Activated naive CD8-positive, alpha-beta T cell treated with anti-CD3 and anti-CD28 coated beads, Interleukin-2, amount 50 U/mL, for 24 hours (primary cell): ENCODE measurements around the gene RAPSN.

Source experiments
- ATAC-seq: fragments of 150-1000 bp; cut with Tn5 transposase; one replicate; pipeline ENCODE4 v1.10.0; 2021
- DNase-seq: peaks from one replicate; pipeline ENCODE4 v3.0.0; 2021
- H3K27ac Mint-ChIP-seq: one replicate; pipeline ENCODE4 v1.8.0; 2021; ENCODE audit warnings: mild to moderate bottlenecking, mixed read lengths
- H3K27me3 Mint-ChIP-seq: one replicate; pipeline ENCODE4 v1.8.0; 2021; ENCODE audit warnings: mixed read lengths
- H3K36me3 Mint-ChIP-seq: one replicate; pipeline ENCODE4 v1.8.0; 2021; ENCODE audit warnings: low read depth, mixed read lengths
- H3K4me1 Mint-ChIP-seq: one replicate; pipeline ENCODE4 v1.8.0; 2021; ENCODE audit warnings: mixed read lengths
- H3K4me3 Mint-ChIP-seq: one replicate; pipeline ENCODE4 v1.8.0; 2021; ENCODE audit warnings: mild to moderate bottlenecking, moderate library complexity, mixed read lengths
- H3K9me3 Mint-ChIP-seq: one replicate; pipeline ENCODE4 v1.8.0; 2021; ENCODE audit warnings: mixed read lengths

The RAPSN gene

GRCh38 chr11:47447906-47448305, 1.0 kb downstream of the RAPSN start:
- no peaks in the 10 kb centered on the region for H3K36me3 Mint-ChIP-seq
- H3K4me1 Mint-ChIP-seq, result no peaks in the 10 kb centered on the region
- ATAC-seq (no peak), DNase-seq (no peak)
- H3K27me3 Mint-ChIP-seq, result no peaks in the 10 kb centered on the region
- H3K4me3 Mint-ChIP-seq, result no peak overlapping the region
- no peak overlapping the region for H3K27ac Mint-ChIP-seq
- H3K9me3 Mint-ChIP-seq, result no peaks in the 10 kb centered on the region

- Mint-ChIP-seq H3K27ac (no peak overlapping the region), H3K4me3 (no peak overlapping the region), H3K36me3 (no peaks in the 10 kb centered on the region), H3K9me3 (no peaks in the 10 kb centered on the region), H3K27me3 (no peaks in the 10 kb centered on the region), H3K4me1 (no peaks in the 10 kb centered on the region)
- no peak for ATAC-seq
- DNase-seq, result no peak
Measured at GRCh38 chr11:47446833-47447232, 2.1 kb downstream of the RAPSN start.

DNA sequence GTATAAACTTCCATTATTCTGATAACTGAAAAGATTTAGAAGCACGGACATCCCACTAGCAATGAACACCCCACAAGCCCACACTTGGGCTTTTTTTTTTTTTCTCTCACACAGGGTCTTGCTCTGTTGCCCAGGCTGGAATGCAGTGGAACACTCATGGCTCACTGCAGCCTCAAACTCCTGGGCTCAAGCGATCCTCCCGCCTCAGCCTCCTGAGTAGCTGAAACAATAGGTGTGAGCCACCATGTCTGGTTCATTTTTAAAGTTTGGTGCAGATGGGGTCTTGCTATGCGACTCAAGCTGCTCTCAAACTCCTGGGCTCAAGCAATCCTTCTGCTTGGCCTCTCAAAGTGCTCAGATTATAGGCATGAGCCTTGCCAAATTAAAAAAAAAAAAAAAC, 3.1 kb downstream of the RAPSN start:
- no peak overlapping the region for H3K4me3 Mint-ChIP-seq
- H3K9me3 Mint-ChIP-seq, result no peaks in the 10 kb centered on the region
- no peaks in the 10 kb centered on the region for H3K4me1 Mint-ChIP-seq
- ATAC-seq (no peak), DNase-seq (no peak)
- H3K36me3 Mint-ChIP-seq, result no peaks in the 10 kb centered on the region
- H3K27me3 Mint-ChIP-seq, result no peaks in the 10 kb centered on the region
- H3K27ac Mint-ChIP-seq, result no peak overlapping the region

DNA sequence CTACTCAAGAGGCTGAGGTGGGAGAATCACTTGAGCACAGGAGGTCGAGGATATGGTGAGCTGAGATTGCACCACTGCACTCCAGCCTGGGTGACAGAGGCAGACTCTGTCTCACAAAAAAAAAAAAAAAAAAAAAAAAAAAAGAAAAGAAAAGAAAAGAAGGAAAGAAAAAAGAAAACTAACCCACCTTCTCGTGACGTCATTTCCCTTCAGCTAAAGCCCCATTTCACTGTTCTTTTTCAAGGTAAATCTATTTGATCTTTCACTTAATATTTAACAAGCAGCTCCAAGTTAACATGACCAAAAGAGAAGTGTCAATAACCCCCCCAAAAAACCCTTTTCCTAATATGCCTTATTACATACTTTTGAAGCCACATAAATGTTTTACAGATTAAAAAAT, 5.1 kb downstream of the RAPSN start:
- no peaks in the 10 kb centered on the region for H3K36me3 Mint-ChIP-seq
- no peak overlapping the region for H3K27ac Mint-ChIP-seq
- H3K4me1 Mint-ChIP-seq, result no peaks in the 10 kb centered on the region
- DNase-seq, result no peak
- no peaks in the 10 kb centered on the region for H3K27me3 Mint-ChIP-seq
- H3K9me3 Mint-ChIP-seq, result no peaks in the 10 kb centered on the region
- H3K4me3 Mint-ChIP-seq, result no peak overlapping the region
- no peak for ATAC-seq

- no peak overlapping the region for H3K4me3 Mint-ChIP-seq
- no peak for ATAC-seq
Measured at GRCh38 chr11:47443028-47443700, 5.8 kb downstream of the RAPSN start.

GRCh38 chr11:47442514-47442913, 6.4 kb downstream of the RAPSN start:
- H3K4me1 Mint-ChIP-seq, result no peaks in the 10 kb centered on the region
- no peaks in the 10 kb centered on the region for H3K36me3 Mint-ChIP-seq
- no peaks in the 10 kb centered on the region for H3K9me3 Mint-ChIP-seq
- DNase-seq, result no peak
- no peaks in the 10 kb centered on the region for H3K27me3 Mint-ChIP-seq
- H3K27ac Mint-ChIP-seq, result no peak overlapping the region
- no peak for ATAC-seq
- H3K4me3 Mint-ChIP-seq, result no peak overlapping the region

More at GRCh38 chr11:47443028-47443700, 5.8 kb downstream of the RAPSN start:
- Mint-ChIP-seq H3K4me1 (no peaks in the 10 kb centered on the region), H3K9me3 (no peaks in the 10 kb centered on the region), H3K27me3 (no peaks in the 10 kb centered on the region), H3K27ac (no peak overlapping the region), H3K36me3 (no peaks in the 10 kb centered on the region)
- no peak for DNase-seq

DNA sequence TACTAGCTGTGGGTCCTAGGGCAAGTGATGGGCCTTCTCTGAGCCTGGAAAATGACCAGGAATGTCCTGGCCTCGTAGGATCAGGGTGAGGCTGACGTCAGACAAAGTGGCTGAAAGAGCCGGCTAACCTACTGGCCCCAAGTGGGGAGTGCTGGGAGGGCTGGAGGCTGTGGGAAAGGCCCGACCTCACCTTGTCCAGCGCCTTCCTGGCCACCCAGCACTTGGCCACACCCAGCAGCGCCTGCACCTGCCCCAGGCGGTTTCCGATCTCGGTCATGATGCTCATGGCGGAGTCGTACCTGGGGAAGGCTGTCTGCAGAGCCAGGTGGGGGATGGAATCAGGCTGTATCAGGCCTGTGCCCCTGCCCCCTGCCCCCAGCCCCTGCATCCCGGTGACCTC, 7.5 kb downstream of the RAPSN start:
- Mint-ChIP-seq H3K4me3 (no peak overlapping the region), H3K27me3 (no peaks in the 10 kb centered on the region), H3K36me3 (no peaks in the 10 kb centered on the region), H3K27ac (no peak overlapping the region), H3K9me3 (no peaks in the 10 kb centered on the region), H3K4me1 (no peaks in the 10 kb centered on the region)
- DNase-seq, result no peak
- ATAC-seq, result no peak

DNA sequence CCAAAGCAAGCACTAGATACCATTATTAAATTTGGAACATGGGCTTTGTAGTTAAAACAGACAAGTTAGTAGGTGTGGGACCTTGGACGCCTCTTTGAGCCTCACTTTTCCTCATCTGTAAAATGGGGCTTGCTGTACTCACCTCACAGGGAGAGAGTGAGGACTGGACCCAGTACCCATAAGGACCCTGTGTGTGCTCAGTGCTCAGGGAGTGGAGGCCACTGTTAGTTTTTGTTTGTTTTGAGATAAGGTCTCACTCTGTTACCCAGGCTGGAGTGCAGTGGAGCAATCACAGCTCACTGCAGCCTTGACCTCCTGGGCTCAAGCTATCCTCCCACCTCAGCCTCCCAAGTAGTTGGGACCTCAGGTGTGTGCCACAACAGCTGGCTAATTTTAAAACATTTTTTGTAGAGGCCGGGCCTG, 8.9 kb downstream of the RAPSN start:
- no peak for DNase-seq
- no peak for ATAC-seq
- H3K27ac Mint-ChIP-seq, result no peak overlapping the region
- H3K36me3 Mint-ChIP-seq, result no peaks in the 10 kb centered on the region
- H3K4me1 Mint-ChIP-seq, result no peaks in the 10 kb centered on the region
- H3K4me3 Mint-ChIP-seq, result no peak overlapping the region
- no peaks in the 10 kb centered on the region for H3K27me3 Mint-ChIP-seq
- no peaks in the 10 kb centered on the region for H3K9me3 Mint-ChIP-seq

- Mint-ChIP-seq H3K27me3 (no peaks in the 10 kb centered on the region), H3K9me3 (no peaks in the 10 kb centered on the region), H3K36me3 (no peaks in the 10 kb centered on the region), H3K4me1 (no peaks in the 10 kb centered on the region), H3K4me3 (no peak overlapping the region), H3K27ac (no peak overlapping the region)
- ATAC-seq (no peak), DNase-seq (no peak)
Measured at GRCh38 chr11:47438721-47439120, 10.2 kb downstream of the RAPSN start.

GRCh38 chr11:47437746-47438418, 11.1 kb downstream of the RAPSN start:
- no peak overlapping the region for H3K4me3 Mint-ChIP-seq
- no peaks in the 10 kb centered on the region for H3K36me3 Mint-ChIP-seq
- no peak overlapping the region for H3K27ac Mint-ChIP-seq
- no peak for DNase-seq
- H3K9me3 Mint-ChIP-seq, result no peaks in the 10 kb centered on the region
- H3K27me3 Mint-ChIP-seq, result no peaks in the 10 kb centered on the region
- H3K4me1 Mint-ChIP-seq, result no peaks in the 10 kb centered on the region
- no peak for ATAC-seq

GRCh38 chr11:47437218-47437745, 11.7 kb downstream of the RAPSN start:
- H3K36me3 Mint-ChIP-seq, result no peaks in the 10 kb centered on the region
- ATAC-seq (no peak), DNase-seq (no peak)
- H3K4me1 Mint-ChIP-seq, result no peaks in the 10 kb centered on the region
- no peaks in the 10 kb centered on the region for H3K27me3 Mint-ChIP-seq
- H3K4me3 Mint-ChIP-seq, result no peak overlapping the region
- H3K27ac Mint-ChIP-seq, result no peak overlapping the region
- H3K9me3 Mint-ChIP-seq, result no peaks in the 10 kb centered on the region

DNA sequence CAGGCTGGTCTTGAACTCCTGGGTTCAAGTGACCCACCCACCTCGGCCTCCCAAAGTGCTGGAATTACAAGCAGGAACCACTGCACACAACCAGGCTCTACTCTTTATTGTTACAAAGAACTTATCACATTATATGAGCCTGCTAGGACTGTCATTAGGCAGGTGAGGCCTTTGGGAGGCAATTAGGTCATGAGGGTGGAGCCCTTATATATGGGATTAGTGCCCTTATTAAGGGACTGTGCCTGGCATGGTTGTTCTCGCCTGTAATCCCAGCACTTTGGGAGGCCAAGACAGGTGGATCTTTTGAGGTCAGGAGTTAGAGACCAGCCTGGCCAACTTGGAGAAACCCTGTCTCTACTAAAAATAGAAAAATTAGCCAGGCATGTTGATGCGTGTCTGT, 12.2 kb downstream of the RAPSN start:
- H3K27ac Mint-ChIP-seq, result no peak overlapping the region
- ATAC-seq (no peak), DNase-seq (no peak)
- H3K4me1 Mint-ChIP-seq, result no peaks in the 10 kb centered on the region
- H3K36me3 Mint-ChIP-seq, result no peaks in the 10 kb centered on the region
- no peak overlapping the region for H3K4me3 Mint-ChIP-seq
- no peaks in the 10 kb centered on the region for H3K27me3 Mint-ChIP-seq
- no peaks in the 10 kb centered on the region for H3K9me3 Mint-ChIP-seq

GRCh38 chr11:47435687-47436086, 13.2 kb downstream of the RAPSN start:
- no peak overlapping the region for H3K27ac Mint-ChIP-seq
- no peaks in the 10 kb centered on the region for H3K27me3 Mint-ChIP-seq
- H3K36me3 Mint-ChIP-seq, result no peaks in the 10 kb centered on the region
- H3K4me1 Mint-ChIP-seq, result no peaks in the 10 kb centered on the region
- ATAC-seq (no peak), DNase-seq (no peak)
- H3K9me3 Mint-ChIP-seq, result no peaks in the 10 kb centered on the region
- no peak overlapping the region for H3K4me3 Mint-ChIP-seq

- H3K27ac Mint-ChIP-seq, result no peak overlapping the region
- no peaks in the 10 kb centered on the region for H3K4me1 Mint-ChIP-seq
- no peak overlapping the region for H3K4me3 Mint-ChIP-seq
- no peaks in the 10 kb centered on the region for H3K36me3 Mint-ChIP-seq
- no peak for ATAC-seq
- no peaks in the 10 kb centered on the region for H3K9me3 Mint-ChIP-seq
- no peak for DNase-seq
- no peaks in the 10 kb centered on the region for H3K27me3 Mint-ChIP-seq
Measured at GRCh38 chr11:47434011-47434786, 14.7 kb downstream of the RAPSN start.

GRCh38 chr11:47433157-47433556, 15.8 kb downstream of the RAPSN start:
- DNase-seq, result no peak
- Mint-ChIP-seq H3K4me3 (no peak overlapping the region), H3K36me3 (no peaks in the 10 kb centered on the region), H3K27ac (no peak overlapping the region), H3K9me3 (no peaks in the 10 kb centered on the region), H3K4me1 (no peaks in the 10 kb centered on the region), H3K27me3 (no peaks in the 10 kb centered on the region)
- no peak for ATAC-seq
